H1 (cell line): ENCODE data around the gene TGM6. TPM values are rescaled to one million over a fixed set of nuclear protein-coding genes. Genes with fewer than 3 reads are reported as not detected.

Experiments
- CREB1 ChIP-seq: IDR thresholded peaks from 2 replicates; pipeline ENCODE4 v1.6.1; 2012; ENCODE audit warnings: inconsistent platforms
- JUN ChIP-seq: IDR thresholded peaks from 2 replicates; pipeline ENCODE4 v1.6.1; 2011; ENCODE audit warnings: low read depth, mild to moderate bottlenecking, improper control_type of control experiment, low read length
- RFX5 ChIP-seq: IDR thresholded peaks from 2 replicates; pipeline ENCODE4 v1.6.1; 2011; ENCODE audit warnings: low read depth, low read length, improper control_type of control experiment, borderline replicate concordance
- ZNF274 ChIP-seq: IDR thresholded peaks from 2 replicates; pipeline ENCODE4 v1.7.0; 2012; ENCODE audit warnings: low read length, borderline replicate concordance; ENCODE audit errors: extremely low read depth
- polyA plus RNA-seq, 7 experiments: library from polyadenylated mRNA; depleted of rRNA in 3 of 7; stranded (reverse) in 5 of 7; unstranded in 2 of 7; fragments of >200 nt in 5 of 7; fragments of 200-250 nt in 2 of 7; gene quantifications; 1 replicate in 5 of 7; 2 replicates in 1 of 7; 4 replicates in 1 of 7; pipeline versions ENCODE4 v1.2.1 to v1.2.3, GENCODE V29; 2011 to 2013; ENCODE audit warnings: missing spikeins in 2 of 7, mixed read lengths in 2 of 7
- total RNA-seq: library from RNA; stranded (reverse); fragmentation: NEBNext Ultra II Directional; extraction: Animal tissue kit (Norgen Biotek cat#: 25700); gene quantifications from 2 replicates; pipeline ENCODE4 v1.2.1, GENCODE V29; 2021
- TF ChIP-seq, protein P1 (sequence below): fragments of 300-600 bp; sonication (generic); IDR thresholded peaks from 2 replicates; pipeline ENCODE4 v1.7.1; 2012; ENCODE audit warnings: low read length, moderate library complexity, mild to moderate bottlenecking, inconsistent platforms; ENCODE audit not compliant: insufficient replicate concordance

Gene TGM6
- total and polyA plus RNA-seq, 2 of the 8 experiments (the other 6 are each of a cell fraction or from before 2014, with no cell fraction given) = 0.03 TPM; not detected in 1

DNA sequence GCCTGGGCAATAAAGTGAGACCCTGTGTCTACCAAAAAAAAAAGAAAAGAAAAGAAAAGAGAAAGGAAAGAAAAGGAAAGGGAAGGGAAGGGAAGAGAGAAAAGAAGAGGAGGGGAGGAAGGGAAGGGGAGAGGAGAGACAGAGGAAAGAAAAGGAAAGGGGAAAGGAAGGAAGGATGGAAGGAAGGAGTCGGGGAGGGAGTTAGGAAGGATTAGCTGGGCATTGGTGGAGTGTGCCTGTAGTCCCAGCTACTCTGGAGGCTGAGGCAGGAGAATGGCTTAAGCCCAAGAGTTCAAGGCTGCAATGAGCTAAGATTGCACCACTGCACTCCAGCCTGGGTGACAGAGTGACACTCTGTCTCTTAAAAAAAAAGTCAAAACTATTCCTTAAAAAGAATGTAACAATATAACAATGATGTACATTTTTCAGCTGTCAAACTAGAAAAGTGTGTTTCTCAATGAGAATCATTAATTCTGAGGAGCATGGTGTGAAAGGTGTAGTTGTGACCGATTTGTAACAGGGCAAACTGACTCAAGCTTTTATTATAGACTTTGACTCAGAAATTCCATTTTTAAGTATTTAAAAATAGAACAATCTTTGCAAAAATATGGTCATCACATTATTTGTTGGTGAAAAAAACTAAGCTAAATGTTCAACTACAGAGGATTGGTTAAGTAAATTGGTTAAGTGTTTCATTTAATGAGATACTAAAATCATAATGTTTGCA lies 75.2 kb downstream of the TGM6 start (continued):
- TF ChIP-seq, protein P1, sequence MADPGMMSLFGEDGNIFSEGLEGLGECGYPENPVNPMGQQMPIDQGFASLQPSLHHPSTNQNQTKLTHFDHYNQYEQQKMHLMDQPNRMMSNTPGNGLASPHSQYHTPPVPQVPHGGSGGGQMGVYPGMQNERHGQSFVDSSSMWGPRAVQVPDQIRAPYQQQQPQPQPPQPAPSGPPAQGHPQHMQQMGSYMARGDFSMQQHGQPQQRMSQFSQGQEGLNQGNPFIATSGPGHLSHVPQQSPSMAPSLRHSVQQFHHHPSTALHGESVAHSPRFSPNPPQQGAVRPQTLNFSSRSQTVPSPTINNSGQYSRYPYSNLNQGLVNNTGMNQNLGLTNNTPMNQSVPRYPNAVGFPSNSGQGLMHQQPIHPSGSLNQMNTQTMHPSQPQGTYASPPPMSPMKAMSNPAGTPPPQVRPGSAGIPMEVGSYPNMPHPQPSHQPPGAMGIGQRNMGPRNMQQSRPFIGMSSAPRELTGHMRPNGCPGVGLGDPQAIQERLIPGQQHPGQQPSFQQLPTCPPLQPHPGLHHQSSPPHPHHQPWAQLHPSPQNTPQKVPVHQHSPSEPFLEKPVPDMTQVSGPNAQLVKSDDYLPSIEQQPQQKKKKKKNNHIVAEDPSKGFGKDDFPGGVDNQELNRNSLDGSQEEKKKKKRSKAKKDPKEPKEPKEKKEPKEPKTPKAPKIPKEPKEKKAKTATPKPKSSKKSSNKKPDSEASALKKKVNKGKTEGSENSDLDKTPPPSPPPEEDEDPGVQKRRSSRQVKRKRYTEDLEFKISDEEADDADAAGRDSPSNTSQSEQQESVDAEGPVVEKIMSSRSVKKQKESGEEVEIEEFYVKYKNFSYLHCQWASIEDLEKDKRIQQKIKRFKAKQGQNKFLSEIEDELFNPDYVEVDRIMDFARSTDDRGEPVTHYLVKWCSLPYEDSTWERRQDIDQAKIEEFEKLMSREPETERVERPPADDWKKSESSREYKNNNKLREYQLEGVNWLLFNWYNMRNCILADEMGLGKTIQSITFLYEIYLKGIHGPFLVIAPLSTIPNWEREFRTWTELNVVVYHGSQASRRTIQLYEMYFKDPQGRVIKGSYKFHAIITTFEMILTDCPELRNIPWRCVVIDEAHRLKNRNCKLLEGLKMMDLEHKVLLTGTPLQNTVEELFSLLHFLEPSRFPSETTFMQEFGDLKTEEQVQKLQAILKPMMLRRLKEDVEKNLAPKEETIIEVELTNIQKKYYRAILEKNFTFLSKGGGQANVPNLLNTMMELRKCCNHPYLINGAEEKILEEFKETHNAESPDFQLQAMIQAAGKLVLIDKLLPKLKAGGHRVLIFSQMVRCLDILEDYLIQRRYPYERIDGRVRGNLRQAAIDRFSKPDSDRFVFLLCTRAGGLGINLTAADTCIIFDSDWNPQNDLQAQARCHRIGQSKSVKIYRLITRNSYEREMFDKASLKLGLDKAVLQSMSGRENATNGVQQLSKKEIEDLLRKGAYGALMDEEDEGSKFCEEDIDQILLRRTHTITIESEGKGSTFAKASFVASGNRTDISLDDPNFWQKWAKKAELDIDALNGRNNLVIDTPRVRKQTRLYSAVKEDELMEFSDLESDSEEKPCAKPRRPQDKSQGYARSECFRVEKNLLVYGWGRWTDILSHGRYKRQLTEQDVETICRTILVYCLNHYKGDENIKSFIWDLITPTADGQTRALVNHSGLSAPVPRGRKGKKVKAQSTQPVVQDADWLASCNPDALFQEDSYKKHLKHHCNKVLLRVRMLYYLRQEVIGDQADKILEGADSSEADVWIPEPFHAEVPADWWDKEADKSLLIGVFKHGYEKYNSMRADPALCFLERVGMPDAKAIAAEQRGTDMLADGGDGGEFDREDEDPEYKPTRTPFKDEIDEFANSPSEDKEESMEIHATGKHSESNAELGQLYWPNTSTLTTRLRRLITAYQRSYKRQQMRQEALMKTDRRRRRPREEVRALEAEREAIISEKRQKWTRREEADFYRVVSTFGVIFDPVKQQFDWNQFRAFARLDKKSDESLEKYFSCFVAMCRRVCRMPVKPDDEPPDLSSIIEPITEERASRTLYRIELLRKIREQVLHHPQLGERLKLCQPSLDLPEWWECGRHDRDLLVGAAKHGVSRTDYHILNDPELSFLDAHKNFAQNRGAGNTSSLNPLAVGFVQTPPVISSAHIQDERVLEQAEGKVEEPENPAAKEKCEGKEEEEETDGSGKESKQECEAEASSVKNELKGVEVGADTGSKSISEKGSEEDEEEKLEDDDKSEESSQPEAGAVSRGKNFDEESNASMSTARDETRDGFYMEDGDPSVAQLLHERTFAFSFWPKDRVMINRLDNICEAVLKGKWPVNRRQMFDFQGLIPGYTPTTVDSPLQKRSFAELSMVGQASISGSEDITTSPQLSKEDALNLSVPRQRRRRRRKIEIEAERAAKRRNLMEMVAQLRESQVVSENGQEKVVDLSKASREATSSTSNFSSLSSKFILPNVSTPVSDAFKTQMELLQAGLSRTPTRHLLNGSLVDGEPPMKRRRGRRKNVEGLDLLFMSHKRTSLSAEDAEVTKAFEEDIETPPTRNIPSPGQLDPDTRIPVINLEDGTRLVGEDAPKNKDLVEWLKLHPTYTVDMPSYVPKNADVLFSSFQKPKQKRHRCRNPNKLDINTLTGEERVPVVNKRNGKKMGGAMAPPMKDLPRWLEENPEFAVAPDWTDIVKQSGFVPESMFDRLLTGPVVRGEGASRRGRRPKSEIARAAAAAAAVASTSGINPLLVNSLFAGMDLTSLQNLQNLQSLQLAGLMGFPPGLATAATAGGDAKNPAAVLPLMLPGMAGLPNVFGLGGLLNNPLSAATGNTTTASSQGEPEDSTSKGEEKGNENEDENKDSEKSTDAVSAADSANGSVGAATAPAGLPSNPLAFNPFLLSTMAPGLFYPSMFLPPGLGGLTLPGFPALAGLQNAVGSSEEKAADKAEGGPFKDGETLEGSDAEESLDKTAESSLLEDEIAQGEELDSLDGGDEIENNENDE = no peak
- no peak for TF ChIP-seq CREB1
- no peak for TF ChIP-seq ZNF274
- TF ChIP-seq RFX5 = no peak
- no peak for TF ChIP-seq JUN
